HG03139 (cell line): ENCODE results near the gene TBPL2.
"Not testable (repeated sequence)": the region's sequence is repeated elsewhere in the genome, so short reads cannot be mapped to it uniquely, and the experiment has no call there.

Source experiments
- ATAC-seq: cut with Tn5 transposase; IDR thresholded peaks from one replicate; pipeline ENCODE4 v1.9.1; 2021; ENCODE audit not compliant: unreplicated experiment

TBPL2 gene

GRCh38 chr14:55440385-55440784, at the start of gene TBPL2:
Gene TBPL2, minus strand, starts transcription at chr14:55440616. Its CDS starts 167 bp downstream, at chr14:55440449.
- no peak for ATAC-seq

DNA sequence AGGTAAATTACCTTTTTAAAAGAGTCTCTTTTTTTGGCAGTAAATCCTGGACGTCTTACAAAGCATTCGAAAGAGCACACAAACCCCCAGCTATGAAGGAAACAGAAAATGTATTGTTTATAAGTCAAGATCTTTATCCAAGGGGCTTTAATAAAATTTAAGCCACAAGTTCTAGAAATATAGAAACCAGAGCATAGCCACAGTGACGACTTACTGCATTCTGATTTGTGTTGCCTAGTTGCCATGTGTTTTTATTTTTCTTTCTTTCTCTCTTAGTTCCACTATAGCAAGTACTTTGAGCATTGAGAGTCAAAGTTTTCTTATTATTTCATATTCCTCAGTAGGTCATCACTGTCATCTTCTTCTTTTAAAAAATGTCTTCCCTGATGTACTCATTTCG, 47.8 kb upstream of the TBPL2 start:
- ATAC-seq, result no peak

GRCh38 chr14:55482936-55483605, 42.7 kb upstream of the TBPL2 start:
- no peak for ATAC-seq

GRCh38 chr14:55481769-55482168, 41.4 kb upstream of the TBPL2 start:
- ATAC-seq, result no peak

DNA sequence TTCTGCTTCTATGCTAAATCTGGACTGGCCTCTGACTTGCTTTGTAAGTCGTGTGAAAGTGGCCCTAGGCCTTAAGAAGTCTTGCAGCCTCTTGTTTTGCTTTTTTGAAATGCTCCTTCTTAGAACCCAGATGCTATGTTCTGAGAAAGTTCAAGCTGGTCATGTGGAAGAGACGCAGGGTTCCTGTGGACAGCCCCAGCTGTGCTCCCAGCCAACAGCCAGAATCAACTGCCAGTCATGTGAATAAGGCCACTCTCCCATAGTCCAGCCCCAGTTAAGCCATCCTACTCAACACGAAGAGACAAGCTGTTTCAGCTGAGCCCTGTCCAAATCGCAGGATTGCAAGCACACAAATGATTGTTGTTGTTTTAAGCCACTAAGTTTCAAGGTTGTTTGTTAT, 37.3 kb upstream of the TBPL2 start:
- no peak for ATAC-seq

DNA sequence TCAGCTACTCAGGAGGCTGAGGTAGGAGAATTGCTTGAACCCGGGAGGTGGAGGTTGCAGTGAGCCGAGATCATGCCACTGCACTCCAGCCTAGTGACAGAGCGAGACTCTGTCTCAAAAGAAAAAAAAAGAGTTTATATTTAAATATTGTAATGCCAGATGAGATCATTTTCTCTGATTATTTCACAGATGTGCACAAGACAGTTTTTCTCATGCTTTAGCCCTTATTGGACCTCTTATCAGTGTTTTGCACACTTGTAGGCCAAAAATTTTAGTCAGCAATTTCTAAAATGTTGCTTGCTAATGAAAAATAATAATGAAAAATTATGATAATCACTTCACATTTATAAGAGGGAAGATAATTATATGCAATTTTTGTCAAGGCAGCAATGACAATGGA, 36.0 kb upstream of the TBPL2 start:
- not testable (repeated sequence) for ATAC-seq

- no peak for ATAC-seq
These were observed 33.4 kb upstream of the TBPL2 start for GRCh38 chr14:55473786-55474185.

DNA sequence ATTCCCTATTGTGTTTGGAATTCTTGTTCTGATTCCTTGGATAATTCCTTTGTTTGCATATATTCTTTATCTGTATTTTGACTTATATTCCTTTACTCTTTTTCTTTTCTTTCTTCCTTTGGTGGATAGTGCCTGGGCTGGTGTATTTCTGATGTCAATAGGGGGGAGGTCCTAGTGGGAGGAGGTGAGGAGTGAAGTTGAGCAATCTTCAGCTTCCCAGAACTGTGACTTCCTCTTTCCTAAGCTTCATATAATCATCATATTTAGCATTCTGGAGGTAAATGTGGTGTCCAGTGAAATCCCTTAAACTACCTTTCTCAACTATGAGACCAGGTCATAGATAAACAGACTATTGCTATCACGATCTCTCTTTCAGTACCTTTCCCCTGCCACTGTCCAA, 29.6 kb upstream of the TBPL2 start:
- no peak for ATAC-seq

GRCh38 chr14:55467307-55467706, 26.9 kb upstream of the TBPL2 start:
- ATAC-seq, result no peak

GRCh38 chr14:55458800-55459515, 18.5 kb upstream of the TBPL2 start:
- peak; percentile 81 for ATAC-seq

DNA sequence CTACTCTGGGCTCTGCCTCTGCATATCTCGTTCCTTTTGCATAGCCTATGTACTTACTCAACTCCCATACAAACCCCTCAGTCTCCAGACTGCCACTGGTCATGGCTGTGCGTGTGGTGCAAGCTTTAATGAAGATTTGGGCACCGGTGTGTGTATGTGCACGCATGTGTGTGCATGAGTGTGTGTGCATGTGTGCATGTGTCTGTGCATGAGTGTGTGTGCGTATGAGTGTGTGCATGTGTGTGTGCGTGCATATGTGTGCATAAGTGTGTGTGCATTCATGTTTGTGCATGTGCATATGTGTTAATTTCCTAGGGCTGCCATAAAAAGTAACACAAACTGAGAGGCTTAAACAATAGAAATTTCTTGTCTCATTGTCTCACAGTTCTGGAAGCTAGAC, 17.1 kb upstream of the TBPL2 start:
- ATAC-seq, result no peak

DNA sequence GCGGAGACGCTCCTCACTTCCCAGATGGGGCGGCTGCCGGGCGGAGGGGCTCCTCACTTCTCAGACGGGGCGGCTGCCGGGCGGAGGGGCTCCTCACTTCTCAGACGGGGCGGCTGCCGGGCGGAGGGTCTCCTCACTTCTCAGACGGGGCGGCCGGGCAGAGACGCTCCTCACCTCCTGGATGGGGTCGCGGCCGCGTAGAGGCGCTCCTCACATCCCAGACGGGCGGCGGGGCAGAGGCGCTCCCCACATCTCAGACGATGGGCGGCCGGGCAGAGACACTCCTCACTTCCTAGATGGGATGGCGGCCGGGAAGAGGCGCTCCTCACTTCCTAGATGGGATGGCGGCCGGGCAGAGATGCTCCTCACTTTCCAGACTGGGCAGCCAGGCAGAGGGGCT, 16.0 kb upstream of the TBPL2 start:
- ATAC-seq, result not testable (repeated sequence)

DNA sequence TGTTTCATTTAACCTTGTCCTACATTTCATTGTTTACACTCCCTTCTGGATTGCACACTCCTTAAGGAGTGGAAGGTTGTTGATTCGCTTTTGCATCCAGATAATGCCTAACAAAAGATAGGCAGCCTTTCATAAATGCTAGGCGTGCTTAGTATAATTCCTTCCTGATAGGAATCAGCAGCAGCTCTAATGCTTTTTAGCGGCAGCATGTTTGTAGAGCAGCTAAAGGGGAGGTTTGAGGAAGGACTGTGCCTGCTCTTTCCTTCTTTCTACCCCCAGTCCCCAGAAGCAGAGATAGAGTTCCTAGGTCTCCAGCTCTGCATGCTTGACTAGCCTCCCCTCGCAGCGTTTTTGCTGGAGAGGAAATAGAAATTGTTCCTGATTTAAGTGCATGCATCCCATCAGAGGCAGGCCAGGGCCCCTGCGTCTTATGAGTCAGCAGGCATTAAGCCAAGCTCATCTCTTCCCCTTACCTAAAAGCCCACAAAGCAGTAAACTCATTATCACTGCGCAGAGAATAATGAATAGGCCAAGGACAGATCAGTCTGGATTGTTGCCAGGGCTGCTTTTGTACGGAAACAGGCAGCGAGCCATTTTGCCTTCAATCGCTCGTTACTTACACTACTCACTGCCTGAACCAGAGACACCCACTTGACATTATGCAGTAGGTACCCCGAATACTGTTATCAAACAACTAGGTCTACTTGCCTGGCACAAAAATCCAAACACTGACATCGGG, 14.0 kb upstream of the TBPL2 start:
- no peak for ATAC-seq

DNA sequence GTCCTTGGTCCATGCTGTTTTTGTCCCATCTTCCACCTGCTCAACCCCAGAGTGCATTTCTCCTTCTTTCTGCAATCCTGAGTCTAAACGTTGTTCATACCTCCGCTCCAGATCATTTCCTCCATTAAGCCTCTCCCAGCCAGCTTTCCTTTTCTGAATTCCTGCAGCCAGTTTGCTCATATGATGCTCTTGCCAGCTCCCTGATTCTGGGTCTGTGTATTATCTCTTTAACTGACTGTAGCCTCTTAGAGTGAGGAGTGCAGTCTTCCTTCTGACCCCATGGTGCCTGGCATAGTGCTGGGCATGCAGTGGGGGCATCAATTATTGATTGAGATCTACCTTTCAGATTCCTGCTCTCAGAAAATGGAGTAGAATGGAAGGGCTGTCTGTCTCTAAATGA, 11.5 kb upstream of the TBPL2 start:
- ATAC-seq, result no peak

GRCh38 chr14:55451398-55451797, 11.0 kb upstream of the TBPL2 start:
- no peak for ATAC-seq

DNA sequence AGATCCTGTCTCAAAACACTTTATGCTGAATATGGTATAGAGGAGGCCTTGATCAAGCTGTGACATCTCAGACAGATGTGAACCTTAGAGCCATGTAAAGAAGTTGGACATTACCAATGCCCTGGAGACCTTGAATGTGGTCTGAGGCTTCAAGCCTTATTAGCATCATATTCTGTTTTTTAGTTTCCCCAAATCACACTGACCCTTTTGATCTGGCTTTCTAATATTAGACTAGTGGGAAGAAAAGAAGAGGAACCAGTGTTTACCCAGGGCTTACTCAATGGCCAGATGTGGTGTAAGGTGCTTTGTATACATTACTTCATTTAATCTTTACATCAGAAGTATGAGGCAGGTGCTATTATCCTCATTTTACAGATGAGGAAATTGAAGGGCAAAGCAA, 10.6 kb upstream of the TBPL2 start:
- ATAC-seq, result peak; percentile 52

- no peak for ATAC-seq
These were observed 10.1 kb upstream of the TBPL2 start for GRCh38 chr14:55450539-55450938.

DNA sequence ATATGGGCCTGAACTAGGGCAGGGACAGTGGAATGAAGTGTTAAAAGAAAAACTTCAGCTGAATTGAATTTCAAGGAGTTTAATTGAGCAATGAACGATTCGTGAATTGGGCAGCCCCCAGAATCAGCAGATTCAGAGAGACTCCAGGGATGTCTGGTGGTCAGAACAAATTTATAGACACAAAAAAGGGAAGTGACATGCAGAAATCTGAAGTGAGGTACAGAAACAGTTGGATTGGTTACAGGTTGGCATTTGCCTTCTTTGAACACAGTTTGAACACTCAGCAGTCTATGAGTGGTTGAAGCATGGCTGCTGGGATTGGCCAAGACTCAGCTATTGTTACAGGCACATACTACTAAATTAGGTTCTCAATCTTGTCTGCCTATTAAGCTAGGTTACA, 9.7 kb upstream of the TBPL2 start:
- ATAC-seq, result no peak

DNA sequence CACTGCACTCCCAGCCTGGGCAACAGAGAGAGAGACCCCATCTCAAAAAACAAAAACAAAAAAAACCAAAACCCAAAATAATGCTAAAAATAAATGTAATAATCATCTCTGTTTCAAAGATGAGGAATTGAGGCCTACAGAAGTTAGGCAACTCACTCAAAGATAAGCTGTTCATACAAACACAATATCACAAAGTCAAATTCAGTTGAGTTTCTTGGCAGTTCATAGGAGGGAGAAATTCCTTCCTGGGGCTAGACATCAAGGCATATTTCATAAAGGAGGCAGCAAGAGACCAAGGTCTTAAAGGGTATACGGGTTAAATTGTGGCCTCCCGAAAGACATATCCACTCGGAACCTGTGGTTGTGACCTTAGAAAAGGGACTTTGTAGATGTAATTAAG, 8.7 kb upstream of the TBPL2 start:
- no peak for ATAC-seq

- no peak for ATAC-seq
These were observed 7.8 kb upstream of the TBPL2 start for GRCh38 chr14:55448141-55448614.

GRCh38 chr14:55446833-55447232, 6.4 kb upstream of the TBPL2 start:
- no peak for ATAC-seq
